Neuron (in vitro differentiated cells): ENCODE data around the gene MAML3.

ENCODE experiments used
- H2AFZ ChIP-seq: one replicate; pipeline ENCODE4 v1.6.1; 2013; ENCODE audit warnings: low read depth, mild to moderate bottlenecking, inconsistent platforms, low read length, moderate library complexity
- H3K27me3 ChIP-seq: one replicate; pipeline ENCODE4 v1.6.1; 2013; ENCODE audit warnings: low read length; ENCODE audit not compliant: insufficient read depth
- H3K36me3 ChIP-seq: one replicate; pipeline ENCODE4 v1.6.1; 2013; ENCODE audit warnings: low read length; ENCODE audit not compliant: insufficient read depth
- H3K4me1 ChIP-seq: one replicate; pipeline ENCODE4 v1.6.1; 2013; ENCODE audit warnings: low read length; ENCODE audit not compliant: insufficient read depth
- H3K4me3 ChIP-seq: 2 replicates; pipeline ENCODE4 v1.5.1; 2013; ENCODE audit warnings: mild to moderate bottlenecking, low read length, moderate library complexity
- H3K9me3 ChIP-seq: one replicate; pipeline ENCODE4 v1.6.1; 2013; ENCODE audit warnings: low read length

The MAML3 gene

DNA sequence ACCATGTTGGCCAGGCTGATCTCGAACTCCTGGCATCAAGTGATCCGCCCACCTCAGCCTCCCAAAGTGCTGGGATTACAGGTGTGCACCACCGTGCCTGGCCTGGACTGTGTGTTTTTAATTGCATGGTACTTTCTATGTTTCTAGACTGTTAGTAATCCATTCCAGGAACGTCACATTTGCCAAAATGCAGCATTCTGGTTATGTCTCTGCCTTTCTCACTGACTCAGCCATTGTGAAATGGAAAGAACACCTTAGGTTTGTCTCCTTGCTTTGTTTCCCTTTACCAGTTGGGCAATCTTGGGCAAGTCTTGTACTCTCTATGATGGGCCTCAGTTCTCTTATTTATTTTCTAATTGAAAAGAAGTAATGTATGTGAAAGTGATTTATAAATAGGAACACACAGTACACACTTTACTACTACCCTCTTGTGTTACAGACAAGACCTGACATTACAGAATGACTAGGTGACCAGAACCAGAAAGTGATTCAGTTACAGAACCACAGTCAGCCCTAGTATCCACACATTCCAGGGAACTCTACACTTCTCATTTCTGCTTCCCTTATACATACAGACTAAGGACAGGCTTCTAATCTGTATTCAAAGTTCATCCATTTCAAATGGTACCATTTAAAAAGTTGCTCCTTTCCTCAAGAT lies 301.2 kb downstream of the MAML3 start:
- H3K27me3 ChIP-seq: no peaks in the 10 kb centered on the region
- no peaks in the 10 kb centered on the region for H3K36me3 ChIP-seq
- H3K9me3 ChIP-seq: no peaks in the 10 kb centered on the region
- no peak overlapping the region for H2AFZ ChIP-seq
- H3K4me3 ChIP-seq: no peak overlapping the region
- H3K4me1 ChIP-seq: peaks cover 29% of the 10 kb centered on the region

DNA sequence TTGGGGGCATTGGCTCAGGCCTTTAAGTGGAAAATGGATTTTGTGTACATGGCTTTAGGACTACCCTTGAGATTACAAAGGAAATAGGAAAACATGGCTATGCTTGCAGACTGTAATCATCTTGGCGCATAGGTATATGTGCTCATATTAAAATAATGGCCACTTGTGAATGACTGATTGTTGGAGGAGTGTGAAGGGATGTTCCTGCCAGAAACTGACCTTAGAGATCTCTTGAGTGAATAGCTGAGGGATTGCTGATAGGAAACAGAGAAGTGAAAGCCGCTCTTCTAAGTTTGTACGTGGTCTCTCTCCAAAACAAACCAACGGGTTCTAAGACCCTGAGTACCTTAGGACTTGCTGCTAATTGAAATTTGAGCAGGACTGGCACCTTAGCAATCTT lies 302.3 kb downstream of the MAML3 start:
- Histone ChIP-seq H3K4me1 (peaks cover 31% of the 10 kb centered on the region), H2AFZ (no peak overlapping the region), H3K27me3 (no peaks in the 10 kb centered on the region), H3K36me3 (no peaks in the 10 kb centered on the region), H3K4me3 (no peak overlapping the region), H3K9me3 (no peaks in the 10 kb centered on the region)

DNA sequence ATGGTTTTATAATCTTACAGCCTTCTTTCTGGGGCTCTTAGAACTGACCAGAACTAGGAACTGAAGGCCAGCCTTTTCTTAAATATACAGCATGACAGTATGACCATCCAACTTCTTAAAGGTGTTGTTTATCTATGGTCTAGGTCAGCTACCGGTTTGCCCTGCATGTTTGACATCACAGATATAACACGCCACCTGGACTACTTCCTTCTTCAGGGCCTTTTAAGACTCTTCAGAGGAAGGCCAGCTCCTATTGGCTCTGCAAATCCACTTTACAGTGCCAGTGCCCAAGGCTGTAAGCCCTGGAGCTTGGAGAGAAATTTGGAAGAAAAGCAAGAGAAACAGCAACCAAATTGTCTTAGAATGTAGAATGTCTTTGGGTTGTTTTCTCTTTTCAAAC lies 302.9 kb downstream of the MAML3 start:
- H3K4me1 ChIP-seq: peaks cover 31% of the 10 kb centered on the region
- H3K9me3 ChIP-seq: no peaks in the 10 kb centered on the region
- H3K36me3 ChIP-seq: no peaks in the 10 kb centered on the region
- H3K4me3 ChIP-seq: no peak overlapping the region
- H2AFZ ChIP-seq: no peak overlapping the region
- no peaks in the 10 kb centered on the region for H3K27me3 ChIP-seq

DNA sequence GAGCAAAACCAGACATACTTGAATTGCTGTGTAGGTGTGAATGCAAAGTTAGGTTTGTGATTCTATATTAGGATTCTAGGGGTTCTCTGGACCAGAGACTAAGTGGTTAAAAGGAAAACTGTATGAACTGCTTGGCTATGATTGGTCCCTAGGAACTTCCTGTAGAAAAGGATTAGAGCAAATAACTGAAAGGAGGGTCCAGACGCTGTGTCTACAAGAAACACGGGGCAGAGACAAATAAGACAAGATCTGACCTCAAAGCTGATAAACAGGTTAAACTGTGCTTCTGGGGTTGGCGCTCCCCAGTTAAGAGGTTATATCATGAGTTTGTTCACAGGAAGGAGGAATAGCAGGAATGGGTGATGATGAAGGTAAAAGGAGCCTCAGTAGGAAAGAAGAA lies 304.8 kb downstream of the MAML3 start:
- Histone ChIP-seq H3K4me1 (peaks cover 31% of the 10 kb centered on the region), H3K27me3 (no peaks in the 10 kb centered on the region), H2AFZ (no peak overlapping the region), H3K36me3 (no peaks in the 10 kb centered on the region), H3K4me3 (no peak overlapping the region), H3K9me3 (no peaks in the 10 kb centered on the region)

DNA sequence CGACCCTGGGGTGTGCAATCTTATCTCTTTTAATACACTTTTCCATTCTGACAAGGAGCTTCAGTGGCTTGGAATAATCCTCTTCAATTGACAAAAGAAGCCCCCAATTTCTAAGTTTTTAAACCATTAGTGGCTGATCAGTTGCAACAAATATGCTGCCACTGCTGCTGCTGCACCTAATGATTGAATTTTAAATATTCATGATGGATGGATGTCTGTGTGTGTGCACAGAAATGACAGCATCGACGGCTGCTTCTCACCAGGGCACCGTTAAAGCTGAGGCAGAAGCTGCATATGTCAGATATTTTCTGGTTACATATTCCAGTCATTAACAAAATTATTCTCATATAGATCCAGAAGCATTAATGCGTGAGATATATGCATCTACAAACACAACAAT lies 306.0 kb downstream of the MAML3 start:
- peaks cover 31% of the 10 kb centered on the region for H3K4me1 ChIP-seq
- no peaks in the 10 kb centered on the region for H3K27me3 ChIP-seq
- no peaks in the 10 kb centered on the region for H3K36me3 ChIP-seq
- H3K9me3 ChIP-seq: no peaks in the 10 kb centered on the region
- no peak overlapping the region for H2AFZ ChIP-seq
- no peak overlapping the region for H3K4me3 ChIP-seq

DNA sequence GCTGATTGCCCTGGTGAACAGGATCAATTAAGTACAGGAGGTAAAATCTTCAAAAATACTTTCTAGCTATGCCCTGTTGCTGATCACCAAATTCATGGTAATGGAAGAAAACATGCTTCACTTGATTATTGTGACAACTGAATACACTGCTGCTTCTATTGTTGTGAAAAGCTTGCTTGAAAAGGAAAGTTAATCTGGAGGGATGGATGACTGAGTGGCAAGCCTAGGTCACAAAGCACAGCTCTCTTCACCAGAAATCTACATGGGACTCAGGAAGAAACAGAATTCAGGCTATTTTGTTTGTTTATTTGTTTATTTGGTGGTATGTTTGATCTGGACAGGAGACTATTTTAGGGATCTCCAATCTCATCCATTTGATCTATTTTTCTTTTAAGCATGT lies 306.4 kb downstream of the MAML3 start:
- Histone ChIP-seq H3K36me3 (no peaks in the 10 kb centered on the region), H3K4me3 (no peak overlapping the region), H3K9me3 (no peaks in the 10 kb centered on the region), H3K27me3 (no peaks in the 10 kb centered on the region), H3K4me1 (peaks cover 31% of the 10 kb centered on the region), H2AFZ (no peak overlapping the region)

DNA sequence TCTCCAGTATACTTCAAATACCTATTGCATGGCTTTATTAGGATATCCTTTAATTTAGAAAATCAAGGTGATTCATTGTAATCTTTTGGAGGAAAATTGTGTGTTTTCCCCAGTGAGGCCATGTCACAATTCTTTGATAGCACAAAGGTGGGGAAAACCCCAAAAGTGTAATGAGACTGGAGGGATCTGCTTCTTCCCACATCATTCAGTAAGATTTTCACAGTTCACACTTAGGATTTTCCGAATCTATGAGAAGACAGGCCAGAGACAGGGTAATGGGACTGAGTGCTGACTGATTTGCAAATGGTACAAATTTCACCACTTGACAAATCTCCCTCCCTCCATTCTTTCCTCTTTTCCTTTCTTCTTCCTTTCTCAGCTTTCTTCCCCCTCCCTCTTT lies 307.2 kb downstream of the MAML3 start:
- H3K36me3 ChIP-seq: no peaks in the 10 kb centered on the region
- no peak overlapping the region for H2AFZ ChIP-seq
- peaks cover 34% of the 10 kb centered on the region for H3K4me1 ChIP-seq
- H3K9me3 ChIP-seq: no peaks in the 10 kb centered on the region
- no peaks in the 10 kb centered on the region for H3K27me3 ChIP-seq
- H3K4me3 ChIP-seq: no peak overlapping the region

DNA sequence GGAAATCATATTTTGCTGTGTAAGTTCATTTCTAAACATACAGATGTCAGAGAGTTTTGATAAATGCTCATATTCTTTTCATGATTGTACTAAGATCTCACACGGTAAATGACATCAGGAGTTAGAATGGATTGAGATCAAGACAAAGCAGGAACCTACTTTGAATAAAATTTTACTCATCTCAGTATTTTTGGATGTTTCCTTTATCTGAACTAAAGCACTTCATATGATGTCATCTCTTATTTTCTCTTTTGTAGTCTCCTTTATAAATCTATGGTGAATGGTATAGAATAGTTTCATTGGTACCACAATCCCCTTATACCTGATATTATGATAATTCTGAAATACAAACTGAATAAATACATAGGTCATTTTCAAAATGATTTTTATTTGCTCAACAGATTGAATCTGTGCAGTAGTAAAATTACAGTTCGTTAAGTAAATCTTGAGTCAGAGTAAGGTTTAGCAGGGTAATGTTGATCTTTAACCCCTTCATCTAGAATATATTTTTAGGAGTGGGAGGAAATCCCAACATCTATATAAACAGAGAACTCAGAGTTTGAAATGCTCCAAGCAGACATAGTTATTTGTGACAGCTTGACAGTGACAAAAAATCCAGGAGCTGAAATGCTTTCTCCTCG lies 308.4 kb downstream of the MAML3 start:
- Histone ChIP-seq H3K27me3 (no peaks in the 10 kb centered on the region), H3K4me3 (no peak overlapping the region), H3K36me3 (no peaks in the 10 kb centered on the region), H3K9me3 (no peaks in the 10 kb centered on the region), H3K4me1 (peaks cover 46% of the 10 kb centered on the region), H2AFZ (no peak overlapping the region)

DNA sequence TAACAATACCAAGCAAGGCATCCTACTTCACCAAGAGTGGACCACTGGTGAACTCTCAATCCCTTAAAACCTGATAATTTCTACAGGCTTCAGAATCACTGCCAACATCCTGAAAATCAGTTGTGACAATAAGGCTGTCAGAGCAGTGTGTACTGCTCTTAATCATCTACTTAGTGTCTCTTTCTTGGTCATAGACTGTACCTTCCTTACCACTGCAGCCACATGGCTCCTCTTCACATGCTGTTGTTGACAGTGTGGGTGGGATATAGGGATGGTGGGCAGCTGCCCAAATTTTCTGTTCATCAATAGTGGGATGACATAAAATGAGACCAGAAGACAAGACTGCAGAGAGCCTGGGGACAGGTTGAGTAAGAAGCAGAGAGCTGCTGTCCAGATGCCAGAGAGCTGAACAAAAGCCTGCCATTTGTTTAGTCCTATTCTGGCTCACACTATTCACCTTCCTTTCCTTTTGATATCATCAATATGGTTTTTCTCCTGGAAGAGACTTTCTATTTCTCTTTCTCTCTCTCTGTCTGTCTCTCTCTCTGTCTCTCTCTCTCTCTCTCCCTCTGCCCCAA lies 309.4 kb downstream of the MAML3 start:
- H2AFZ ChIP-seq: no peak overlapping the region
- H3K4me3 ChIP-seq: no peak overlapping the region
- no peaks in the 10 kb centered on the region for H3K27me3 ChIP-seq
- peaks cover 45% of the 10 kb centered on the region for H3K4me1 ChIP-seq
- no peaks in the 10 kb centered on the region for H3K36me3 ChIP-seq
- no peaks in the 10 kb centered on the region for H3K9me3 ChIP-seq

DNA sequence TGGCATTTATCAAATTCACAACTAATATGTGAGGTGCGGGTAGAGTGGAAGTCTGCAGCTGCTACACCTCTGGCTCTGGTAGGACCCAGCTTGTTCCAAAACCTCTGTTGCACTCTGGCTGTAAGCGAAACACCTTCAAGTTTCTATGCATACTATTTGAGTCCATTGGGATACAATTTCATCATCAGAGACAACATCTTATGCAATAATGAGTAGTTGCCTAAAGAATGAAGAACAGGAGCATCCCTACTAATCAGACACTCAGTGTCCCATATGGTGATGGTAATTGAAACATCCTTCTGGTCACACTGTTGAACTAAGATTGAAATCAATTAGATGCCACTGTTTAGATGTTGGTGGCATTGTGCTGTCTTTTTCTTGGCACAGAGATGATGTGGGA lies 309.9 kb downstream of the MAML3 start:
- Histone ChIP-seq H3K9me3 (no peaks in the 10 kb centered on the region), H2AFZ (no peak overlapping the region), H3K4me3 (no peak overlapping the region), H3K4me1 (peaks cover 40% of the 10 kb centered on the region), H3K27me3 (no peaks in the 10 kb centered on the region), H3K36me3 (no peaks in the 10 kb centered on the region)

DNA sequence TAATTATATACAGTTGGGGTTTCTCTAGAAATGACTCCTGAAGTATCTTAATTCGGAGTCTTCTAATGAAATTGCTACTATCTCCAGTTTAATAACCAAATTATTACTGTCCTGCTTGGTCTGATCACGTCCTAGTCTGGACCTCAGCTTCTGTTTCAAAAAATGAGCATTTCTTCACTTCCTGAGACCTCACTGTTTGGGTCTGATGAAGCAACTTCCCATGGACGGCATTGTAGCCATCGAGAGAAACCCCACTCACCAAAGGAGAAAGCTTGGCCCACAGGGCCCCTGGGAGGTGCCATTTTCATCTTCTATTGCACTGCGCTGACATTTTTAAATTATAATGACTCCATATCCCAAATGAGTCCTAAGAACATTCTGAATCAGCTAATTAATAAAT lies 310.3 kb downstream of the MAML3 start:
- H3K9me3 ChIP-seq: no peaks in the 10 kb centered on the region
- H3K4me3 ChIP-seq: no peak overlapping the region
- H3K27me3 ChIP-seq: no peaks in the 10 kb centered on the region
- peaks cover 36% of the 10 kb centered on the region for H3K4me1 ChIP-seq
- H2AFZ ChIP-seq: no peak overlapping the region
- no peaks in the 10 kb centered on the region for H3K36me3 ChIP-seq

DNA sequence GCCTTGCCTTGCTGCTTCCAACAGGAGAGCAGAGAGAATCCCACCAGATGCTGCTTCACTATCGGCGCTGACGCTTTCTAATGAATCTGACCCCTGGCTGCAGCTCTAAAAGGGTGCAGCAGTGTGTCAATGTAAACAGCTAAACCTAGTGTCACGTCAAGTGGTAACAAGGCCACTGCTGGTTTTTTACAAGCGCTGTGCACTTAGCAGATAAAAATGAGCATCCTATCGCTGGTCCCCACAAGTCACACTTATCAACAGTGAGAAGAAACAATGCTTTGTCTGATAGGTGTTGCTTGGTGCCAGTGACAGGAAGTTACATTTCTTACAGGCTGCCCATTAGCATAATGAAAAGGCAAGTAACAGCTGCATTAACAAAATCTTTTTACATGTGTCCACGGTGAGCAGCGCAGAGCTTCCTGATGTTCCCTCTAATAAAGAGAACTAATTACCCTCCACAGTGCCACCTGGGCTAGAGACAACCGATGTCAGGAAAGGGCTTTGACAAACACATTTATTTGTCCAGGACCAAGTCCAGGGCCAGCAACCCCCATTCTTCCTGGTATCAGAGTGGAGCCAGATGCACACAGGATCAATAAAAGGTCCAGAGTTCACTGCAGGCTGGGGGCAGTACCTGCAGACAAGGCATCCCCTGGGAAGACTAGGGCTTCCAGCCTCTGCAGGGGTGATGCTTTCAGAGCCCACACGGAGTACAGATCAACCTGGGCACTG lies 312.4 kb downstream of the MAML3 start:
- Histone ChIP-seq H3K9me3 (no peaks in the 10 kb centered on the region), H3K4me1 (peaks cover 17% of the 10 kb centered on the region), H3K4me3 (peak overlapping the region; percentile 6), H3K36me3 (no peaks in the 10 kb centered on the region), H2AFZ (no peak overlapping the region), H3K27me3 (no peaks in the 10 kb centered on the region)

DNA sequence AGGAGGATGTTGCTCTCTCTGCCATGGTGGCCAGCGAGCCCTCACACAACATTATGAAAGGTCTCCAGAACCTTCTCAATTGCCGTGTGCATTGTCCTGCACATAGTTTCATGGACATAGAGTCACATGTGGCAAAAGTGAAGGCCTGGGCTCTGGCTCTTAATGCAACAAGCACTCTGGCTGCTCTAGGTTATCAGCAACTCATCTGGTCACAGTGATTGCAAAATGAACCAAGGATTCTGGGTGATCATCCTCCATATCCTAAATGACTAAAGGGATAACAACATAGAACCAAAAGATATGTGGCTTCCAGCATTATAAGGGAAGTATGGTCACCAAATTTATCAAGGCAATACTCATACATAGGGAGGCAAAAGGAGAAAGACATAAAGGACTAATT lies 313.2 kb downstream of the MAML3 start:
- H3K36me3 ChIP-seq: no peaks in the 10 kb centered on the region
- H3K4me1 ChIP-seq: peaks cover 17% of the 10 kb centered on the region
- H3K4me3 ChIP-seq: no peak overlapping the region
- no peaks in the 10 kb centered on the region for H3K9me3 ChIP-seq
- H3K27me3 ChIP-seq: no peaks in the 10 kb centered on the region
- H2AFZ ChIP-seq: no peak overlapping the region
